CD14-positive monocyte (primary cell): ENCODE data around the gene E2F1. TPM values are rescaled to one million over a fixed set of nuclear protein-coding genes. Genes with fewer than 3 reads are reported as not detected.
"Not testable (repeated sequence)": the region's sequence is repeated elsewhere in the genome, so short reads cannot be mapped to it uniquely, and the experiment has no call there.

ENCODE experiments used
- DNase-seq, 3 donors: peaks; one replicate each; pipeline ENCODE4 v3.0.0-alpha.2; 2011 to 2022
- H2AFZ ChIP-seq: 2 replicates; pipeline ENCODE4 v1.6.0; 2012; ENCODE audit warnings: mild to moderate bottlenecking, low read depth, low read length, inconsistent platforms; ENCODE audit not compliant: insufficient read depth, poor library complexity, severe bottlenecking
- H3K27ac ChIP-seq, 2 donors: 1 replicate in 1 of 2; 2 replicates in 1 of 2; pipeline ENCODE4 v1.5.1; 2012 to 2013; ENCODE audit warnings: low read length in 2 of 2, control low read depth in 1 of 2, inconsistent platforms in 1 of 2, low read depth in 1 of 2, mild to moderate bottlenecking in 1 of 2
- H3K27me3 ChIP-seq, 2 donors: one replicate each; pipeline versions ENCODE4 v1.6.0 to v1.6.1; 2011 to 2013; ENCODE audit warnings: low read length in 2 of 2; ENCODE audit not compliant: control insufficient read depth in 2 of 2, insufficient read depth in 2 of 2
- H3K36me3 ChIP-seq, 2 donors: replicated peaks in 1 of 2; 1 replicate in 1 of 2; 2 replicates in 1 of 2; pipeline versions ENCODE4 v1.5.1 to v1.6.1; 2012 to 2013; ENCODE audit warnings: low read length in 2 of 2, control low read depth in 1 of 2, inconsistent platforms in 1 of 2, mild to moderate bottlenecking in 1 of 2; ENCODE audit not compliant: insufficient read depth in 2 of 2, control insufficient read depth in 1 of 2
- H3K4me1 ChIP-seq, 2 donors: 1 replicate in 1 of 2; 2 replicates in 1 of 2; pipeline versions ENCODE4 v1.5.1 to v1.6.1; 2012 to 2013; ENCODE audit warnings: low read length in 2 of 2, control low read depth in 1 of 2, inconsistent platforms in 1 of 2, mild to moderate bottlenecking in 1 of 2, moderate library complexity in 1 of 2; ENCODE audit not compliant: insufficient read depth in 2 of 2, control insufficient read depth in 1 of 2
- H3K4me2 ChIP-seq: replicated peaks from 2 replicates; pipeline ENCODE3; 2012; ENCODE audit warnings: low read length, moderate library complexity, mild to moderate bottlenecking; ENCODE audit not compliant: poor library complexity, severe bottlenecking; ENCODE audit errors: extremely low read depth
- H3K4me3 ChIP-seq, 3 experiments: fragments of 200-600 bp in 1 of 3; sonication (generic) in 1 of 3; replicated peaks in 1 of 3; 1 replicate in 2 of 3; 2 replicates in 1 of 3; pipeline ENCODE4 v1.5.1; 2011 to 2013; ENCODE audit warnings: low read length in 3 of 3, mild to moderate bottlenecking in 3 of 3, control low read depth in 2 of 3, low read depth in 2 of 3, inconsistent platforms in 1 of 3, moderate library complexity in 1 of 3
- H3K79me2 ChIP-seq: 2 replicates; pipeline ENCODE4 v1.6.0; 2012; ENCODE audit warnings: mild to moderate bottlenecking, control low read depth, inconsistent platforms, low read length, moderate library complexity; ENCODE audit not compliant: insufficient read depth
- H3K9ac ChIP-seq: 2 replicates; pipeline ENCODE4 v1.6.0; 2017; ENCODE audit warnings: low read length, mild to moderate bottlenecking; ENCODE audit not compliant: insufficient read depth, poor library complexity, severe bottlenecking
- H3K9me3 ChIP-seq, 2 donors: replicated peaks in 1 of 2; 1 replicate in 1 of 2; 2 replicates in 1 of 2; pipeline versions ENCODE4 v1.5.1 to v1.6.1; 2012 to 2013; ENCODE audit warnings: low read length in 2 of 2, control low read depth in 1 of 2; ENCODE audit not compliant: control insufficient read depth in 1 of 2, insufficient read depth in 1 of 2
- H4K20me1 ChIP-seq: 2 replicates; pipeline ENCODE4 v1.6.0; 2012; ENCODE audit warnings: mild to moderate bottlenecking, low read length, control low read depth, moderate library complexity; ENCODE audit not compliant: insufficient read depth
- H3K27ac Mint-ChIP-seq, 7 donors: one replicate each; pipeline ENCODE4 v1.8.0; 2020; ENCODE audit warnings: mild to moderate bottlenecking in 7 of 7, mixed read lengths in 7 of 7, moderate library complexity in 6 of 7, inconsistent platforms in 2 of 7
- H3K27me3 Mint-ChIP-seq, 3 donors: one replicate each; pipeline ENCODE4 v1.8.0; 2021 to 2022; ENCODE audit warnings: low read depth in 3 of 3, mild to moderate bottlenecking in 3 of 3, mixed read lengths in 3 of 3, moderate library complexity in 3 of 3, inconsistent platforms in 1 of 3
- H3K36me3 Mint-ChIP-seq, 2 donors: one replicate each; pipeline ENCODE4 v1.8.0; 2020; ENCODE audit warnings: mixed read lengths in 2 of 2, inconsistent platforms in 1 of 2, mild to moderate bottlenecking in 1 of 2
- H3K4me1 Mint-ChIP-seq: one replicate; pipeline ENCODE4 v1.8.0; 2020; ENCODE audit warnings: mild to moderate bottlenecking, mixed read lengths
- H3K4me3 Mint-ChIP-seq, 2 donors: one replicate each; pipeline ENCODE4 v1.8.0; 2020; ENCODE audit warnings: mild to moderate bottlenecking in 2 of 2, mixed read lengths in 2 of 2, moderate library complexity in 1 of 2
- H3K9me3 Mint-ChIP-seq, 7 donors: one replicate each; pipeline ENCODE4 v1.8.0; 2020 to 2022; ENCODE audit warnings: mixed read lengths in 7 of 7, mild to moderate bottlenecking in 6 of 7, moderate library complexity in 6 of 7, inconsistent platforms in 2 of 7
- CTCF ChIP-seq: fragments of 200-600 bp; IDR thresholded peaks from one replicate; pipeline ENCODE4 v1.8.0; 2022; ENCODE audit warnings: antibody characterized with exemption, mild to moderate bottlenecking
- WGBS: methylation state at CpG from one replicate; pipeline ENCODE4 v1.1.5; 2013; ENCODE audit warnings: missing lambda C conversion rate; ENCODE audit not compliant: insufficient coverage; 5-methylcytosine and 5-hydroxymethylcytosine counted together
- intact Hi-C, 2 donors: fragments of 100-400 bp; cut with micrococcal nuclease; formaldehyde crosslinking; loops; one replicate each; pipeline versions ENCODE4 v1.15.0 to v1.15.1; 2023
- polyA plus RNA-seq, 3 donors: library from polyadenylated mRNA; depleted of rRNA in 1 of 3; unstranded in 2 of 3; stranded (reverse) in 1 of 3; fragments of 300-500 nt in 2 of 3; fragments of >200 nt in 1 of 3; fragmentation: Illumina TruSeq in 2 of 3; gene quantifications; 1 replicate in 2 of 3; 2 replicates in 1 of 3; pipeline ENCODE4 v1.2.3, GENCODE V29; 2012 to 2021

E2F1 gene
- polyA plus RNA-seq, 3 donors: 0.17 to 1.1 TPM; not detected in 1

- Histone ChIP-seq H2AFZ (no peak overlapping the region), H4K20me1 (no peaks in the 10 kb centered on the region), H3K27me3 (no peaks in the 10 kb centered on the region), H3K9ac (no peak overlapping the region), H3K4me1 (no peaks in the 10 kb centered on the region), H3K27ac (no peak overlapping the region), H3K36me3 (peaks cover 41 to 72% of the 10 kb centered on the region in 2 donors), H3K79me2 (no peaks in the 10 kb centered on the region), H3K4me3 (no peak overlapping the region), H3K9me3 (no peaks in the 10 kb centered on the region), H3K4me2 (no peak overlapping the region)
- H3K36me3 Mint-ChIP-seq: peaks cover 56 to 70% of the 10 kb centered on the region in 2 donors
- intact Hi-C loops: no loop called here
- H3K27me3 Mint-ChIP-seq: peaks cover 0 to 6% (median 0%) of the 10 kb centered on the region in 3 donors
- no peak overlapping the region for H3K27ac Mint-ChIP-seq
- no peak for DNase-seq
- 100% methylated on average over 1 of the region's 3 CpGs for WGBS
- H3K4me1 Mint-ChIP-seq: no peaks in the 10 kb centered on the region
- H3K9me3 Mint-ChIP-seq: no peaks in the 10 kb centered on the region
- no peak for TF ChIP-seq CTCF
- no peak overlapping the region for H3K4me3 Mint-ChIP-seq
These were observed 50.8 kb downstream of the E2F1 start for GRCh38 chr20:33635341-33635740.

GRCh38 chr20:33631910-33632309, 54.3 kb downstream of the E2F1 start:
- H4K20me1 ChIP-seq, H2AFZ ChIP-seq, H3K4me2 ChIP-seq, H3K9ac ChIP-seq, H3K79me2 ChIP-seq, H3K4me1 Mint-ChIP-seq, H3K4me3 ChIP-seq, H3K27ac Mint-ChIP-seq, H3K9me3 Mint-ChIP-seq, H3K4me3 Mint-ChIP-seq, intact Hi-C loops, H3K27me3 ChIP-seq, H3K27ac ChIP-seq, H3K27me3 Mint-ChIP-seq, H3K9me3 ChIP-seq, DNase-seq, H3K4me1 ChIP-seq: not testable (repeated sequence)
- H3K36me3 ChIP-seq: peaks cover 47 to 75% of the 10 kb centered on the region in 2 donors
- peaks cover 52 to 71% of the 10 kb centered on the region in 2 donors for H3K36me3 Mint-ChIP-seq
- WGBS: 100% methylated on average over 2 of the region's 4 CpGs
